ENCODE results near the gene CEBPE.
A peak's percentile ranks its signal among the peaks of the same experiment; 100 is the strongest.

CEBPE gene

DNA sequence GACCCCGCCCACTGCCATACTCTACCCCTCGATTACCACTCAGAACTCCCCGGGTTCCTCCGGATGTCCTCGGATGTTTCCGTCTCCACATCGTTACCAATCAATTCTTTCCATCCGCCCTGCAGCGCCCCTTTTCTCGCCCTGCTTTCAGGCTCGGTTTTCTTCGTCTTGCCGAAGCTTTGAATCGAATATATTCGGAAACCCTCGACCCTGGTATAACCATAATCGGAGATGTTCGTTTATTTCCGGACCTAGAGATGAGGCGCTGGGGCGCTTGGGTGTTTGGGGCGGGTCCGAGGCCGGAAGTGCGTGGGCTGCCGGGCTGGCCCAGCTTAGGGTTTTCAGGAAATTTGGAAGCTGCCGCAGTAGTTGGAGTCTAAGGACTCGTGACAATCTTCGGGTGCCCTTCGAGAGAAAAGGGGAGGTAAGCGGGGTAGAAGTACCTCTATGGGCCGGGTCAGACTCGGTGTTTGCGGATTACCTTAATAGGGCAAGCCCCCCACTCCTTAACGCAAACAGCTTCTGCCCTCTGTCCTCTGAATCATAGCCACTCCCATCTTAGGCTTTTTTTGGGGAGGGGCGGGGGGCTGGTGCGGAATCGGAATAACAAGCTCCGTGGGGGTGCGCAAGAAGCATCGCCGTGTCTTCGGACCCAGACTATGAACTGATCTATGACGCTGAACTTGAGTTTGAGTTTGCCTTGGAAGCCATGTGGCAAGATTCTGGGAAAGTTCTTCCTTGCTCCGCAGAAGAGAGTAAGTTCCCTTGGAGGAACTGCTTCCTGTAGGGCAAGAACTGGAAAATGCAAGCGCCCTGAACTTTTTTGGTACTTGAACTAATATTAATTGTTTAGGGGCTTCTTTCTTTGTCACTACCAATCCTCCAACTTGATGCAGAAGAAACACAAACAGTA, 23.6 kb downstream of the CEBPE start, which contains the start of gene C14orf119:
Gene C14orf119 (plus strand): TSS at position 310 of the 913 bp plus-strand sequence. CDS start 2,154 bp downstream, outside the sequence.
- Histone ChIP-seq H3K27me3 (ENCODE audit: insufficient read depth, low read length, poor library complexity, severe bottlenecking) (no peaks in the 10 kb centered on the region), H3K36me3 (ENCODE audit: insufficient read depth, low read length) (peaks cover 19% of the 10 kb centered on the region), H3K4me1 (ENCODE audit: insufficient read depth, low read length, poor library complexity, severe bottlenecking) (peaks cover 46% of the 10 kb centered on the region), H3K79me2 (ENCODE audit: insufficient read depth, low read length) (peaks cover 76% of the 10 kb centered on the region), H3K4me2 (ENCODE audit: low read depth, low read length, poor library complexity, severe bottlenecking) (peak within 1 kb of the TSS; percentile 86), H2AFZ (ENCODE audit: low read length) (peak within 1 kb of the TSS; percentile 86), H3K9me3 (ENCODE audit: insufficient read depth, low read depth, low read length) (no peaks in the 10 kb centered on the region), H3K9ac (ENCODE audit: low read depth, low read length, poor library complexity, severe bottlenecking) (peak within 1 kb of the TSS; percentile 90), H3K9me2 (replicated peaks; ENCODE audit: low read depth, low read length) (no peaks in the 10 kb centered on the region), H3K4me3 (ENCODE audit: low read length, poor library complexity, severe bottlenecking) (peak within 1 kb of the TSS; percentile 87), H4K20me1 (ENCODE audit: insufficient read depth, low read length, poor library complexity, severe bottlenecking) (peaks cover 45% of the 10 kb centered on the region), H3F3A (ENCODE audit: low read depth) (no peaks in the 10 kb centered on the region)
- TF ChIP-seq EZH2phosphoT487 (IDR thresholded peaks at IDR 0.05; ENCODE audit: borderline replicate concordance): no peak
- TF ChIP-seq, protein P1, sequence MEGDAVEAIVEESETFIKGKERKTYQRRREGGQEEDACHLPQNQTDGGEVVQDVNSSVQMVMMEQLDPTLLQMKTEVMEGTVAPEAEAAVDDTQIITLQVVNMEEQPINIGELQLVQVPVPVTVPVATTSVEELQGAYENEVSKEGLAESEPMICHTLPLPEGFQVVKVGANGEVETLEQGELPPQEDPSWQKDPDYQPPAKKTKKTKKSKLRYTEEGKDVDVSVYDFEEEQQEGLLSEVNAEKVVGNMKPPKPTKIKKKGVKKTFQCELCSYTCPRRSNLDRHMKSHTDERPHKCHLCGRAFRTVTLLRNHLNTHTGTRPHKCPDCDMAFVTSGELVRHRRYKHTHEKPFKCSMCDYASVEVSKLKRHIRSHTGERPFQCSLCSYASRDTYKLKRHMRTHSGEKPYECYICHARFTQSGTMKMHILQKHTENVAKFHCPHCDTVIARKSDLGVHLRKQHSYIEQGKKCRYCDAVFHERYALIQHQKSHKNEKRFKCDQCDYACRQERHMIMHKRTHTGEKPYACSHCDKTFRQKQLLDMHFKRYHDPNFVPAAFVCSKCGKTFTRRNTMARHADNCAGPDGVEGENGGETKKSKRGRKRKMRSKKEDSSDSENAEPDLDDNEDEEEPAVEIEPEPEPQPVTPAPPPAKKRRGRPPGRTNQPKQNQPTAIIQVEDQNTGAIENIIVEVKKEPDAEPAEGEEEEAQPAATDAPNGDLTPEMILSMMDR (conservative IDR thresholded peaks at IDR 0.05; ENCODE audit: low read length): no peak

DNA sequence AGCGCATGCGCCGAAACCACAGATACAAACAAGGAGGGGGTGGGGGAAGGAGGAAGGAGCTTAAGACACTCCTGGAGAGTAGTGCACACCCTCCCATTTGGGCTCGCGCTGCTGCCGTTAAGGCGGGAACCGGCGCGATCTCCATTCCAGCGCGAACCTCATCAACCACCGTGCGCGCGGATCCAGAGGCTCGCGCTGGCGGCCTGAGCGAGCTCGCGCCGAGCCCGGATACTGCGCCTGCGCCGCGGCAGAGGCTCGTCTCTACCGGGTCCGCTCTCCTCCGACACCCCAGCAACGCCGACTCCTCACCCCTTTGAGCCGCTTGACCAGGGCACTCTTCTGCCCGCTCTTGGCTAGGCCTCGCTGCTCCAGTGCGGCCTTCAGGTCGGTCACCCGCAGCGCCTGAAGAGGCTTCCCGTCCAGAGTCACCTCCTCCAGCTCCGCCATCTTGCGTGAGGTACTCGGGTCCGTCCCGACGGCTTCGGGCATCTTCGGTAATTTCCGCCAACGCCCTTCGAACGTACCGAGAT, 24.3 kb downstream of the CEBPE start, which contains the start of gene ACIN1:
Gene ACIN1 (minus strand): TSS at position 471 of the 530 bp plus-strand sequence. CDS start 24 bp downstream, at position 447.
- TF ChIP-seq, protein P1 (conservative IDR thresholded peaks at IDR 0.05; ENCODE audit: low read length): no peak; the same call in 1 of the 2 replicates
- TF ChIP-seq EZH2phosphoT487 (IDR thresholded peaks at IDR 0.05; ENCODE audit: borderline replicate concordance): no peak
- peaks cover 84% of the 10 kb centered on the region for H3K79me2 ChIP-seq (ENCODE audit: insufficient read depth, low read length)
- no peaks in the 10 kb centered on the region for H3F3A ChIP-seq (ENCODE audit: low read depth)
- H3K36me3 ChIP-seq (ENCODE audit: insufficient read depth, low read length): peaks cover 26% of the 10 kb centered on the region
- peak within 1 kb of the TSS; percentile 86 for H2AFZ ChIP-seq (ENCODE audit: low read length)
- H3K9me2 ChIP-seq (replicated peaks; ENCODE audit: low read depth, low read length): no peaks in the 10 kb centered on the region
- peak within 1 kb of the TSS; percentile 87 for H3K4me3 ChIP-seq (ENCODE audit: low read length, poor library complexity, severe bottlenecking)
- peaks cover 46% of the 10 kb centered on the region for H3K4me1 ChIP-seq (ENCODE audit: insufficient read depth, low read length, poor library complexity, severe bottlenecking)
- H3K9ac ChIP-seq (ENCODE audit: low read depth, low read length, poor library complexity, severe bottlenecking): peak within 1 kb of the TSS; percentile 90
- peaks cover 48% of the 10 kb centered on the region for H4K20me1 ChIP-seq (ENCODE audit: insufficient read depth, low read length, poor library complexity, severe bottlenecking)
- no peaks in the 10 kb centered on the region for H3K27me3 ChIP-seq (ENCODE audit: insufficient read depth, low read length, poor library complexity, severe bottlenecking)
- peak within 1 kb of the TSS; percentile 86 for H3K4me2 ChIP-seq (ENCODE audit: low read depth, low read length, poor library complexity, severe bottlenecking)
- H3K9me3 ChIP-seq (ENCODE audit: insufficient read depth, low read depth, low read length): no peaks in the 10 kb centered on the region

- Histone ChIP-seq H3F3A (ENCODE audit: low read depth) (no peaks in the 10 kb centered on the region), H2AFZ (ENCODE audit: low read length) (peak overlapping the region; percentile 86; the same call in 1 of the 2 replicates), H3K27me3 (ENCODE audit: insufficient read depth, low read length, poor library complexity, severe bottlenecking) (no peaks in the 10 kb centered on the region), H4K20me1 (ENCODE audit: insufficient read depth, low read length, poor library complexity, severe bottlenecking) (peaks cover 48% of the 10 kb centered on the region), H3K4me1 (ENCODE audit: insufficient read depth, low read length, poor library complexity, severe bottlenecking) (peaks cover 40% of the 10 kb centered on the region), H3K79me2 (ENCODE audit: insufficient read depth, low read length) (peaks cover 89% of the 10 kb centered on the region), H3K4me3 (ENCODE audit: low read length, poor library complexity, severe bottlenecking) (peak overlapping the region; percentile 87), H3K9ac (ENCODE audit: low read depth, low read length, poor library complexity, severe bottlenecking) (peak overlapping the region; percentile 85), H3K9me2 (replicated peaks; ENCODE audit: low read depth, low read length) (no peaks in the 10 kb centered on the region), H3K36me3 (ENCODE audit: insufficient read depth, low read length) (peaks cover 32% of the 10 kb centered on the region), H3K4me2 (ENCODE audit: low read depth, low read length, poor library complexity, severe bottlenecking) (peak overlapping the region; percentile 86), H3K9me3 (ENCODE audit: insufficient read depth, low read depth, low read length) (no peaks in the 10 kb centered on the region)
- TF ChIP-seq, protein P1 (conservative IDR thresholded peaks at IDR 0.05; ENCODE audit: low read length): peak; percentile 53
- no peak for TF ChIP-seq EZH2phosphoT487 (IDR thresholded peaks at IDR 0.05; ENCODE audit: borderline replicate concordance)
These were observed 24.9 kb downstream of the CEBPE start for GRCh38 chr14:23093991-23094665.

All from Loucy (cell line).